Smooth muscle cell of the coronary artery (primary cell): Measurements from ENCODE around the gene DAAM1. TPM values are rescaled to one million over a fixed set of nuclear protein-coding genes. Genes with fewer than 3 reads are reported as not detected.

Source experiments
- total RNA-seq: library from RNA; depleted of rRNA; stranded (reverse); fragments of >200 nt; gene quantifications from 2 replicates; pipeline ENCODE4 v1.2.3, GENCODE V29; 2014; ENCODE audit warnings: low replicate concordance

DAAM1 gene
- 8.8 and 60.4 TPM in 2 replicates for total RNA-seq

GRCh38 chr14:59188461-59189090 is at the start of gene DAAM1:
TSS of gene DAAM1 (plus strand) at chr14:59188667. CDS start at chr14:59263478, 74,811 bp downstream.

